ENCODE data around the gene CACNA1D.

Gene CACNA1D

DNA sequence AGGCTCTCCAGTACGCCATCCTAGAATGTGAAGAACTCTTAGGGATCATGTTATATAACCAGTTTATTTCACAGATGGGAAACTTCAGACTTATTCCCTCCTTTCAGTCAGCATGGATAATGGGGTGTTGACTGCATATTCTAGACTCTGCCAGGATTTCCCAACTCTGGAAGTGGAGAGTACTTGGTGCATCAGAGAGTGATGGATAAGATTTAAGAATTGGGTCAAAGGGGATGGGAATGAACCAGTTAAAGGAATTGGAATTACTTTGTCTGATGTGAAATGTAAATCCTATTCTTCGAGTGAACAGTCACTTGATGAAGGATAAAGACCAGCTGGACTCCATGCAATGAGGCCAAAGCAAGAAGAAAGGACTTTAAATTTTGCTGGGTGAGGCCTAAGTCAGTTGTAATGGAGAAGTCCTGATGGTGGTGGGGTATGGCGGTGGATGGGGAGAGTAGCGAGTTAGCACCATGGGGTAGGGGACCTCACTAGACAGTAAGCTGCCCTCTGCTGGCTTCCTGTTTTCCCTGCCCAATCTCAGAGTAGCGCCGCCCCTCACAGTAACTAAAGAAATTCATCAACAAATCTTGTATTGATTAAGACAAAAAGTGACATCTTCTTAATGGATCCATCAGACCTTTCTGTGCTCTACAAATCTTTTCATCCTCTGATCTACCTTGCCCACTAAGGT is 7.3 kb upstream of the CACNA1D start:
- DNase-seq (ENCODE audit: low spot score), result no peak
- TF ChIP-seq, protein P1, sequence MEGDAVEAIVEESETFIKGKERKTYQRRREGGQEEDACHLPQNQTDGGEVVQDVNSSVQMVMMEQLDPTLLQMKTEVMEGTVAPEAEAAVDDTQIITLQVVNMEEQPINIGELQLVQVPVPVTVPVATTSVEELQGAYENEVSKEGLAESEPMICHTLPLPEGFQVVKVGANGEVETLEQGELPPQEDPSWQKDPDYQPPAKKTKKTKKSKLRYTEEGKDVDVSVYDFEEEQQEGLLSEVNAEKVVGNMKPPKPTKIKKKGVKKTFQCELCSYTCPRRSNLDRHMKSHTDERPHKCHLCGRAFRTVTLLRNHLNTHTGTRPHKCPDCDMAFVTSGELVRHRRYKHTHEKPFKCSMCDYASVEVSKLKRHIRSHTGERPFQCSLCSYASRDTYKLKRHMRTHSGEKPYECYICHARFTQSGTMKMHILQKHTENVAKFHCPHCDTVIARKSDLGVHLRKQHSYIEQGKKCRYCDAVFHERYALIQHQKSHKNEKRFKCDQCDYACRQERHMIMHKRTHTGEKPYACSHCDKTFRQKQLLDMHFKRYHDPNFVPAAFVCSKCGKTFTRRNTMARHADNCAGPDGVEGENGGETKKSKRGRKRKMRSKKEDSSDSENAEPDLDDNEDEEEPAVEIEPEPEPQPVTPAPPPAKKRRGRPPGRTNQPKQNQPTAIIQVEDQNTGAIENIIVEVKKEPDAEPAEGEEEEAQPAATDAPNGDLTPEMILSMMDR (IDR thresholded peaks at IDR 0.05; ENCODE audit: borderline replicate concordance, control extremely low read depth, extremely low read depth, insufficient read depth, missing control alignments), result no peak
- in situ Hi-C loops (cut with MboI; ENCODE audit: low sequenced_read_pairs, unreplicated experiment), result no loop called here

DNA sequence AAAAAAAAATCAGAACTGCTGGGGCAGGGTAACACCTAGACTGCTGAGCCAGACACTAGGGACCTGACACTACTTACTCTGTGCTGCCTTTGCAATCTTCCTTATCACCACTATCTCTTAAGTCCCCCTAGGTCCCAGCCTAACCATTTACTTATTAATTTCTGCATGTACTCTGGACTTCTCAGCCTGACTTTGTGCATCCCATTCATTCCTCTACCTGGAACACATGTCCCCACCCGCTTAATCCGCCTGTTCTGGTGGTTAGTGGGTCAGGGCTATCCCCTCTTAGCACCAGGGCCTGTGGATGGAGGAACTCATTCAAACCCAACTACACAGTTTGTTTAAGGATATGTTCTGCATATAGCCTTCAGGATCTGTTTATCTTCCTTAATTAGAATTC is 5.0 kb upstream of the CACNA1D start:
- TF ChIP-seq, protein P1 (IDR thresholded peaks at IDR 0.05; ENCODE audit: borderline replicate concordance, control extremely low read depth, extremely low read depth, insufficient read depth, missing control alignments), result no peak
- in situ Hi-C loops (cut with MboI; ENCODE audit: low sequenced_read_pairs, unreplicated experiment), result no loop called here
- DNase-seq (ENCODE audit: low spot score), result no peak

DNA sequence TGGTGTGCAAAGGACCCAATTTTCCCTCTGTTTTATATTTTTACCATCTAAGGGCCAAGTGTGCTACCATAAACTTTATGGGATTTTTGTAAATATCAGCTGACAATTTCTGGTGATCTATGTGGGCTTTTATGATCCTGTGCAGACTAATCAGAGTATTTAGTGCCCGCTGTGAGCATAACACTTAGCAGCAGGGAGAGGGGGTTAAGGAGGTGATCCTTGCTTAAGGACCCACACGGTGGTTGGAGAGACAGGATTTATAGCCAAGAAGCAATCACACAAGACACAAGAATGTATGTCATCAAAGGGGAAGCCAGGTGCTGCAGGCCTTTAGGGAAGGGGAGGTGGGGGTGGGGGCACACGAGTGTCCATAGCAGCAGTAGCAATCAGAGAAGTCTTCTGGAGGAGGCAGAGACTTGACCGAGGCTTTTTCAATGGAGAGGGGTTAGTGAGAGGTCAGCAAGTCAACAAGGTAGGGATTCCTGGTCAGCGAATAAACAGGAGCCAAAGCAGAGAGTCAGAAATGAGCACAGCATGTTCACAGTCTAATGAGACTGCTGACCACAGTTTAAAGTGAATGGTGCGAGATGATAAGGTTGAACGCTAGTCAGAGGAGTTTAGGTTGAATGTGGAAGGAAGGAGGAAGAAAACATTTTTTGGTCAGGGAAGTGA is 4.5 kb upstream of the CACNA1D start:
- in situ Hi-C loops (cut with MboI; ENCODE audit: low sequenced_read_pairs, unreplicated experiment), result no loop called here
- DNase-seq (ENCODE audit: low spot score), result no peak

DNA sequence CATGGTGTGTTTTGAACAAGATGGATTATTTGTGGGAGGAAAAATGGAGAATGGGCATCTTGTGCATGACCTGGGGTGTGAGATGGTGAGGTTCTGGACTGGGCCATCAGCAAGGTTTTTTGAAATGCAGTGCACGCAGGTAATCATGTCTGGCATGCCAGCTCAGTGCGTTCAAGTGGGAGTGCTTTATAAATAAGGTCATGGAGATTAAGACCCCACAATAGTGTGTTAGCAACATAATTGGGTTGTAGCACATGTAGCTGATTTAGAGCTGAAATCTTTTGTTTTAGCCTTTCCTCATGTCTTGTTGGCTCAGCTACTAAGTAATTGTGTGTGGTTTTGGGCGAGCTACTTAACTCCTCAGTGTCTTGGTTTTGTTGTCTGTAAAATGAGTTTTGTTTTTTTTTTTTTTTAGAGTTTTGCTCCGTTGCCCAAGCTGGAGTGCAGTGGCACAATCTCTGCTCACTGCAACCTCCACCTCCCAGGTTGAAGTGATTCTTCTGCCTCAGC is 3.9 kb upstream of the CACNA1D start:
- in situ Hi-C loops (cut with MboI; ENCODE audit: low sequenced_read_pairs, unreplicated experiment), result no loop called here
- no peak for DNase-seq (ENCODE audit: low spot score)
- TF ChIP-seq, protein P1 (IDR thresholded peaks at IDR 0.05; ENCODE audit: borderline replicate concordance, control extremely low read depth, extremely low read depth, insufficient read depth, missing control alignments), result no peak

More for the DNA sequence above, 4.5 kb upstream of the CACNA1D start:
- TF ChIP-seq, protein P1 (IDR thresholded peaks at IDR 0.05; ENCODE audit: borderline replicate concordance, control extremely low read depth, extremely low read depth, insufficient read depth, missing control alignments), result no peak

DNA sequence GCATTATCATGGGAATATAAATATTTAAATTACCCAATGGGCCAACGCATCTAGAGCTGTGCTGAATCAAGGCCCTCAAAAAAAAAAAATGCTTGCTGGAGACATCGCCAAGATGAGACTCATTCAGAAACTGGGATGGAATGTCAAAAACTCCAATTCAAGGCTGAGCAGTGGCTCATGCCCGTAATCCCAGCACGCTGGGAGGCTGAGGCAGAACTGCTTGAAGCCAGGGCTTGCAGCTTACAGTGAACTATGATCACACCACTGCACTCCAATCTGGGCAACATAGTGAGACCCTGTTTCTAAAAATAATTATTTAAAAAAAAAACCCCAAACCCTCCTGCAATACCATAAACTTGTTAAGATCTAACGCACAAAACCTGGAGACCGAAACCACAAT is 3.1 kb upstream of the CACNA1D start:
- no peak for DNase-seq (ENCODE audit: low spot score)
- in situ Hi-C loops (cut with MboI; ENCODE audit: low sequenced_read_pairs, unreplicated experiment), result no loop called here
- TF ChIP-seq, protein P1 (IDR thresholded peaks at IDR 0.05; ENCODE audit: borderline replicate concordance, control extremely low read depth, extremely low read depth, insufficient read depth, missing control alignments), result no peak

DNA sequence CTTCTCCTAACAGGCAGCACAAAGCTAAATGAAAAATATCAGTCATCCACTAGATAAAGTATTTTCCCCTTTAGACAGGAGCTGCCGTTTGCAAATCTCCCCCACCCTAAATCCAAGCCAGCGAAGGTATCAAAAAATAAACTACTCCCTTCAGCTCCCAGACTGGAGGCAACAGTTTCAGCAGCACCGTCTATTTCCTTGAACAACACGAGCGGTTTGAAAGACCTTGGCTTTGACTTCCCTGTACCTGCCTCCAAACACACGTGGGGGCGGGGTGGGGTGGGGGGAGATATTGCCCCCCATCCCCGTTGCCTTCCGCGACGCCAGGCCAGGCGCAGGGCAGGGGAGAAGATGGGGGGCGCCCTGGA is 832 bp upstream of the CACNA1D start:
- TF ChIP-seq, protein P1 (IDR thresholded peaks at IDR 0.05; ENCODE audit: borderline replicate concordance, control extremely low read depth, extremely low read depth, insufficient read depth, missing control alignments), result no peak
- DNase-seq (ENCODE audit: low spot score), result no peak
- in situ Hi-C loops (cut with MboI; ENCODE audit: low sequenced_read_pairs, unreplicated experiment), result no loop called here

Measured in GM13976 (cell line).